Mucosa of gallbladder (tissue), 1 donor: Measurements from ENCODE around the gene CD2BP2. TPM values are rescaled to one million over a fixed set of nuclear protein-coding genes. Genes with fewer than 3 reads are reported as not detected.

Experiments
- DNase-seq: peaks from one replicate; pipeline ENCODE4 v3.0.0-alpha.2; 2020; ENCODE audit warnings: low spot score
- total RNA-seq: library from RNA; stranded (reverse); gene quantifications from one replicate; pipeline ENCODE4 v1.2.1, GENCODE V29; 2021
- donor health status: DM: no; HTN: no; CAD: no.

Gene CD2BP2
- total RNA-seq, 1 donor from 2014 or later = 71.2 TPM

GRCh38 chr16:30378236-30379157 is 23.4 kb upstream of the CD2BP2 start:
- DNase-seq = peak; percentile 99

- peak; percentile 92 for DNase-seq
These were observed 22.7 kb upstream of the CD2BP2 start for GRCh38 chr16:30377812-30378235.

GRCh38 chr16:30377050-30377811 is 22.1 kb upstream of the CD2BP2 start:
- no peak for DNase-seq

- no peak for DNase-seq
These were observed 21.4 kb upstream of the CD2BP2 start for GRCh38 chr16:30376461-30376902.

GRCh38 chr16:30375864-30376263 is 20.8 kb upstream of the CD2BP2 start:
- DNase-seq = no peak

GRCh38 chr16:30374538-30374937 is 19.4 kb upstream of the CD2BP2 start, which contains the start of gene MYL11:
Gene MYL11, plus strand, starts transcription at chr16:30374802. Its CDS starts 56 bp downstream, at chr16:30374858.
- DNase-seq = no peak

- no peak for DNase-seq
These were observed 17.6 kb upstream of the CD2BP2 start for GRCh38 chr16:30372725-30373124.

GRCh38 chr16:30372038-30372712 is 17.1 kb upstream of the CD2BP2 start:
- no peak for DNase-seq

- no peak for DNase-seq
These were observed 16.2 kb upstream of the CD2BP2 start for GRCh38 chr16:30371248-30371816.

GRCh38 chr16:30370456-30371247 is 15.5 kb upstream of the CD2BP2 start, which contains the start of gene TBC1D10B:
Gene TBC1D10B, minus strand, starts transcription at chr16:30370494. Its CDS starts 311 bp downstream, at chr16:30370183.
- peak; percentile 99 for DNase-seq

- DNase-seq = no peak
These were observed 14.9 kb upstream of the CD2BP2 start for GRCh38 chr16:30369938-30370455.

- no peak for DNase-seq
These were observed 14.2 kb upstream of the CD2BP2 start for GRCh38 chr16:30369091-30369937.

GRCh38 chr16:30368792-30369090 is 13.6 kb upstream of the CD2BP2 start:
- DNase-seq = no peak

- DNase-seq = no peak
These were observed 13.1 kb upstream of the CD2BP2 start for GRCh38 chr16:30368122-30368791.

GRCh38 chr16:30367349-30368009 is 12.4 kb upstream of the CD2BP2 start:
- DNase-seq = no peak

- no peak for DNase-seq
These were observed 11.4 kb upstream of the CD2BP2 start for GRCh38 chr16:30366511-30366910.

- no peak for DNase-seq
These were observed 10.1 kb upstream of the CD2BP2 start for GRCh38 chr16:30365200-30365599.

GRCh38 chr16:30361180-30361579 is 6.1 kb upstream of the CD2BP2 start:
- DNase-seq = no peak

- no peak for DNase-seq
These were observed 4.7 kb upstream of the CD2BP2 start for GRCh38 chr16:30359871-30360170.
